ENCODE data around the gene ASCL2.

The ASCL2 gene

GRCh38 chr11:2270322-2271076 is at the start of gene ASCL2:
ASCL2 (minus strand) TSS chr11:2270588; CDS start chr11:2270332, 256 bp downstream.
- peak in 1 of 2 donors; percentile 11 for DNase-seq

- no peak for DNase-seq
Measured at GRCh38 chr11:2319791-2320472, 49.5 kb upstream of the ASCL2 start.

- DNase-seq, result no peak
Measured at GRCh38 chr11:2318707-2319106, 48.3 kb upstream of the ASCL2 start.

GRCh38 chr11:2318123-2318522 is 47.7 kb upstream of the ASCL2 start:
- DNase-seq, result no peak

- no peak for DNase-seq
Measured at GRCh38 chr11:2317354-2318050, 47.1 kb upstream of the ASCL2 start.

GRCh38 chr11:2316963-2317244 is 46.5 kb upstream of the ASCL2 start:
- DNase-seq, result no peak

GRCh38 chr11:2316169-2316962 is 46.0 kb upstream of the ASCL2 start:
- no peak for DNase-seq

- no peak for DNase-seq
Measured at GRCh38 chr11:2315395-2316168, 45.2 kb upstream of the ASCL2 start.

GRCh38 chr11:2314525-2315394 is 44.4 kb upstream of the ASCL2 start:
- no peak for DNase-seq

GRCh38 chr11:2314136-2314524 is 43.7 kb upstream of the ASCL2 start:
- no peak for DNase-seq

- no peak for DNase-seq
Measured at GRCh38 chr11:2313051-2313951, 42.9 kb upstream of the ASCL2 start.

- no peak for DNase-seq
Measured at GRCh38 chr11:2312232-2313042, 42.0 kb upstream of the ASCL2 start.

- DNase-seq, result no peak
Measured at GRCh38 chr11:2311353-2312133, 41.2 kb upstream of the ASCL2 start.

GRCh38 chr11:2310786-2311352 is 40.5 kb upstream of the ASCL2 start:
- no peak for DNase-seq

GRCh38 chr11:2310073-2310785 is 39.8 kb upstream of the ASCL2 start:
- no peak for DNase-seq

GRCh38 chr11:2309251-2310072 is 39.1 kb upstream of the ASCL2 start:
- DNase-seq, result no peak

GRCh38 chr11:2308713-2309112 is 38.3 kb upstream of the ASCL2 start:
- no peak for DNase-seq

Measured in CD4-positive, alpha-beta T cell treated with Interferon alpha-2 for 1 hour (primary cell).